PC-9 (cell line): ENCODE results near the gene SLC1A4. TPM values are rescaled to one million over a fixed set of nuclear protein-coding genes. Genes with fewer than 3 reads are reported as not detected.

Source experiments
- BruUV-seq: library from RNA; stranded (reverse); fragments of 400-500 nt; replicated peaks from 2 replicates; lab custom pipeline; 2021; lab: Mats Ljungman, UMichigan
- CTCF ChIA-PET: fragments of 300-600 bp; sonication (Branson Sonifier 250); formaldehyde crosslinking; loops from one replicate; lab custom pipeline; 2022; ENCODE audit warnings: antibody characterized with exemption; lab: Charles Lee
- POLR2A ChIA-PET: fragments of 300-600 bp; sonication (Branson Sonifier 250); formaldehyde crosslinking; loops from one replicate; lab custom pipeline; 2022; ENCODE audit warnings: antibody characterized with exemption; ENCODE audit not compliant: unreplicated experiment; lab: Charles Lee
- DNase-seq, 2 experiments: peaks; one replicate each; pipeline versions ENCODE4 v3.0.0 to v3.0.0-alpha.2; 2015 to 2022; ENCODE audit warnings: mixed read lengths in 1 of 2
- H2AFZ ChIP-seq: fragments of 200-600 bp; sonication (generic); 2 replicates; pipeline ENCODE4 v1.8.1; 2017; ENCODE audit warnings: antibody characterized with exemption
- H3F3A ChIP-seq: fragments of 200-600 bp; sonication (generic); 2 replicates; pipeline ENCODE4 v1.8.1; 2017; ENCODE audit warnings: antibody characterized with exemption, mild to moderate bottlenecking, low read depth; ENCODE audit not compliant: insufficient read depth
- H3K27ac ChIP-seq: fragments of 200-600 bp; sonication (generic); 2 replicates; pipeline ENCODE4 v1.6.1; 2016; ENCODE audit warnings: mixed run types
- H3K27me3 ChIP-seq: fragments of 200-600 bp; sonication (generic); 2 replicates; pipeline ENCODE4 v1.6.1; 2016; ENCODE audit warnings: low read depth, mixed run types; ENCODE audit not compliant: insufficient read depth
- H3K36me3 ChIP-seq: fragments of 200-600 bp; sonication (generic); 2 replicates; pipeline ENCODE4 v1.6.1; 2016; ENCODE audit warnings: low read depth, mixed run types
- H3K4me1 ChIP-seq: fragments of 200-600 bp; sonication (generic); replicated peaks from 2 replicates; pipeline ENCODE4 v1.6.1; 2016; ENCODE audit warnings: mixed run types; ENCODE audit not compliant: insufficient read depth
- H3K4me2 ChIP-seq: fragments of 200-600 bp; sonication (generic); 2 replicates; pipeline ENCODE4 v1.6.1; 2017; ENCODE audit warnings: mixed run types
- H3K4me3 ChIP-seq: fragments of 200-600 bp; sonication (generic); 2 replicates; pipeline ENCODE4 v1.6.1; 2016; ENCODE audit warnings: mixed run types
- H3K79me2 ChIP-seq: fragments of 200-600 bp; sonication (generic); 2 replicates; pipeline ENCODE4 v1.6.1; 2017; ENCODE audit warnings: low read depth, mixed run types
- H3K9me2 ChIP-seq: fragments of 200-600 bp; sonication (generic); 2 replicates; pipeline ENCODE4 v1.8.1; 2017; ENCODE audit warnings: mild to moderate bottlenecking; ENCODE audit not compliant: insufficient read depth
- H3K9me3 ChIP-seq: fragments of 200-600 bp; sonication (generic); 2 replicates; pipeline ENCODE4 v1.8.1; 2016; ENCODE audit warnings: low read depth; ENCODE audit not compliant: insufficient read depth
- H4K20me1 ChIP-seq: fragments of 200-600 bp; sonication (generic); 2 replicates; pipeline ENCODE4 v1.8.1; 2017; ENCODE audit not compliant: insufficient read depth
- EZH2 ChIP-seq: fragments of 200-600 bp; sonication (generic); IDR thresholded peaks from 2 replicates; pipeline ENCODE4 v1.8.0; 2017; ENCODE audit warnings: antibody characterized with exemption, low read depth
- intact Hi-C: fragments of 100-400 bp; cut with micrococcal nuclease; formaldehyde crosslinking; loops from one replicate; pipeline ENCODE4 v1.10.0; 2022; ENCODE audit not compliant: unreplicated experiment
- total RNA-seq: library from RNA; stranded (reverse); gene quantifications from 2 replicates; pipeline ENCODE4 v1.2.3, GENCODE V29; 2021
- TF ChIP-seq, protein P1 (sequence below): fragments of 200-600 bp; sonication (generic); conservative IDR thresholded peaks from 2 replicates; pipeline ENCODE4 v1.6.1; 2017; ENCODE audit warnings: mixed run types, antibody characterized with exemption, mild to moderate bottlenecking, moderate library complexity

Gene SLC1A4
- total RNA-seq, 1 experiment from 2014 or later: 8.7 TPM

DNA sequence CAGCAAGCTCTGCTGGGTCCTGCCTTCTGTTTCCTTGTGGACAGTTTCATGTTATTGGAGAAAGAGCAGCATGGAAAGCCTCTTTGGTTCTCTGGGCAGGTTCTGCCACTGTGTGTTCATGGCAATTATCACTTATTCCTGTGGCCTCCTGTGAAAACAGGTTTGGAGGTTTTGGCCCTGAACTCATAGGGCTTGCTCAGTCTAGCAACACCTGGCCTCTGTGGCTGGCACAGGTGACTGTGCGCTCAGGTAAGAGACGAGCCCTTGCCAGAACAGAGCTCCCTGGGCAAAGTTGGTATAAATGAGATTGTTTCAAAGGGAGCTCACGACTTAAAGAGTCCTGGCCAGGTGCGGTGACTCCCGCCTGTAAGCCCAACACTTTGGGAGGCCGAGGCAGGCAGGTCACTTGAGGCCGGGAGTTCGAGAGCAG is 72.7 kb downstream of the SLC1A4 start:
- Histone ChIP-seq H3K4me3 (no peak overlapping the region), H3K27ac (no peak overlapping the region), H3K9me2 (no peaks in the 10 kb centered on the region), H3K9me3 (no peaks in the 10 kb centered on the region), H3K4me2 (no peak overlapping the region), H3F3A (peaks cover 19% of the 10 kb centered on the region; the same call in 1 of the 2 replicates), H4K20me1 (peaks cover 7% of the 10 kb centered on the region), H3K27me3 (no peaks in the 10 kb centered on the region), H3K36me3 (no peaks in the 10 kb centered on the region), H2AFZ (no peak overlapping the region), H3K79me2 (no peaks in the 10 kb centered on the region), H3K4me1 (peaks cover 30% of the 10 kb centered on the region)
- intact Hi-C loops: loop anchor here (10.0 kb wide), 1 partner anchor 103 kb away; no protein-coding TSS in a partner anchor
- TF ChIP-seq, protein P1, sequence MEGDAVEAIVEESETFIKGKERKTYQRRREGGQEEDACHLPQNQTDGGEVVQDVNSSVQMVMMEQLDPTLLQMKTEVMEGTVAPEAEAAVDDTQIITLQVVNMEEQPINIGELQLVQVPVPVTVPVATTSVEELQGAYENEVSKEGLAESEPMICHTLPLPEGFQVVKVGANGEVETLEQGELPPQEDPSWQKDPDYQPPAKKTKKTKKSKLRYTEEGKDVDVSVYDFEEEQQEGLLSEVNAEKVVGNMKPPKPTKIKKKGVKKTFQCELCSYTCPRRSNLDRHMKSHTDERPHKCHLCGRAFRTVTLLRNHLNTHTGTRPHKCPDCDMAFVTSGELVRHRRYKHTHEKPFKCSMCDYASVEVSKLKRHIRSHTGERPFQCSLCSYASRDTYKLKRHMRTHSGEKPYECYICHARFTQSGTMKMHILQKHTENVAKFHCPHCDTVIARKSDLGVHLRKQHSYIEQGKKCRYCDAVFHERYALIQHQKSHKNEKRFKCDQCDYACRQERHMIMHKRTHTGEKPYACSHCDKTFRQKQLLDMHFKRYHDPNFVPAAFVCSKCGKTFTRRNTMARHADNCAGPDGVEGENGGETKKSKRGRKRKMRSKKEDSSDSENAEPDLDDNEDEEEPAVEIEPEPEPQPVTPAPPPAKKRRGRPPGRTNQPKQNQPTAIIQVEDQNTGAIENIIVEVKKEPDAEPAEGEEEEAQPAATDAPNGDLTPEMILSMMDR: no peak
- TF ChIP-seq EZH2: no peak
- CTCF ChIA-PET: no interaction called here
- no TSS peak for BruUV-seq
- DNase-seq: no peak
- POLR2A ChIA-PET: no interaction called here

DNA sequence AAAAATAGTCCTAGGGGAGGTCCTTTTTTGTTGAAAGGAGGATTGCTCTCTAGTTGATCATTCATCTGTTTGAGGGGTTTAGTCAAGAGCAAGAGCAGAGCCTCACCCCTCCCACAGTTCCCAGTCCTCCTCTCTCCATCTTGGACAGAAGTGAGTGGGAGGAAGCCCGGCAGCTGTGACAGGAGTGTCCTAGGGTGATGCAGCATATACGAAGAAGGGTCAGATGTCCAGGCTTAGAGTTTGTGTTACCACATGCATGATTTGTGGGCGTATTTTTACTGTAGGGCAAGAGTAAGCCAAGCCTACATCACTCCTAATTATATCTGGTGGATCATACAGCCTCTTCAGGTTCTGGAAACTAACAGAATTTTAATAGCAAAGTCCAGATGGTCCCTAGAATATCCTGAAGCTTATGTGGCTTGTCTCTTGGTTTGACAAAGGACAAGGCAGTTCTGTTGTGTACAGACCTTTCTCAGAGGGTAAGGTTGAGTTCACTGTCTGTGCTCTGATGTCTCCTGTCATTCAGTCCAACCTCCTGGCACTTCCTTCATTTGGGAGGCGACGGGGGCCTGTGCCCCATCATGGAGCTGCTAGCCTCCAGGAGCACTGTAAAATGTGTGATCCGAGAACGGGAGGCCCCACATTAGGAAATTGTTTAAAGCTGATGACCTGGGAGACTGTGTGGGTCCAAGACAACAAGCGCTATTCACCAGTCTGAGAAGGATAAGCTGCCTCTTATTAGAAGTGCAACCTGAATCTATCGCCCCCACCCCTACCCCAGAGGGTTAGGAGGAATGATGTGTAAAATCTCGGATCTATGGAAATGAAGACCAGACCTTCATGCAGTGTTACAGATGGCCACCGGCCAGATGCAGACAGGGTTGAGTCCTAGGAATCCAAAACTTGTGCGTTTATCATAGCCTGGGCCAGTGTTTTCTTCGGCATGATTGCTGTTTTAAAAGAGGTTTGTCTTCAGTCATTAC is 73.9 kb downstream of the SLC1A4 start:
- Histone ChIP-seq H3K27me3 (no peaks in the 10 kb centered on the region), H3K27ac (no peak overlapping the region), H3K9me2 (no peaks in the 10 kb centered on the region), H4K20me1 (peaks cover 7% of the 10 kb centered on the region), H3K79me2 (no peaks in the 10 kb centered on the region), H3K4me3 (no peak overlapping the region), H2AFZ (no peak overlapping the region), H3K4me2 (no peak overlapping the region), H3K4me1 (peaks cover 18% of the 10 kb centered on the region), H3K36me3 (no peaks in the 10 kb centered on the region), H3F3A (peaks cover 10% of the 10 kb centered on the region; the same call in 1 of the 2 replicates), H3K9me3 (no peaks in the 10 kb centered on the region)
- TF ChIP-seq, protein P1: no peak
- TF ChIP-seq EZH2: no peak
- ChIA-PET POLR2A (no interaction called here), CTCF (no interaction called here)
- BruUV-seq: no TSS peak
- DNase-seq: no peak
- intact Hi-C loops: loop anchor here (10.0 kb wide), 1 partner anchor 102 kb away; no protein-coding TSS in a partner anchor

DNA sequence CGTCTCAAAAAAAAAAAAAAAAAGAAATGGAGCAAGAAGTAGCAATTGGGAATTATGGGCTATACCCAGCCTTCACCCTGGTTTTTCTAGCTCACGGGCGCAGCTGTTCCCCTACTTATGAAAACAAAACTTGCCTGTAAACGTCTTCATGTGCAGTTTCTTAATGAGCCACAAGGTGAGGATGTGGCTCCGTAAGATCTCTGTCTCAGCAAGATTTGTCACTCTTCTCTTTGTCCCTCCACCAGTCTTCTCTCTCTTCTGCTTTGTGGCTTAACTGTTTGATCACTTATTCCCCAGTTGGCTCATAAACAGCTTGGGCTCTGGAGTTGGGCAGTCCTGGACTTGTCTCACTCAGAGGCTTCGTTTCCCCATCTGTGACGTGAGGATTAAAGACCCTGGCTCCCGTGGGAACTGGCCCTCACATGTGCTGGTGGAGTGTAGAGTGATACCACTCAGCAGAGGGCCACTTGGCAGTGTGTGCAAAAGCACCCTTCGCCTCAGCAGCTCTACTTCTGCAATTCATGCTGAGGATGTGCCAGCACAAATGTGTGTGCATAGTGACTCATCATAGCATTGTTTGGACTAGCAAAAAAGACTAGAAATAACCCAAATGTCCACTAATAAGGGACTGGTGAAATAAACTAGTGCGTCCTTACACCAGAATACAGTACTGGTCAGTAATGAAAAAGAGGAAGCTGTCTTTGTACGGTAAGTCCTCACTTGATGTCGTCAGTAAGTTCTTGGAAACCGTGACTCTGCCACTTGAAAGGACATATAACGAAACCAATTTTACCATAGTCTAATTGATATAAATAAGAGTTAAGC is 75.7 kb downstream of the SLC1A4 start:
- H3K4me3 ChIP-seq: no peak overlapping the region
- peak overlapping the region; percentile 2; the same call in 1 of the 2 replicates for H3K27ac ChIP-seq
- H3K27me3 ChIP-seq: no peaks in the 10 kb centered on the region
- no peaks in the 10 kb centered on the region for H3K9me3 ChIP-seq
- no peak overlapping the region for H2AFZ ChIP-seq
- peaks cover 10% of the 10 kb centered on the region; the same call in 1 of the 2 replicates for H3F3A ChIP-seq
- peaks cover 7% of the 10 kb centered on the region; the same call in 1 of the 2 replicates for H4K20me1 ChIP-seq
- H3K4me2 ChIP-seq: peak overlapping the region; percentile 6; the same call in 1 of the 2 replicates
- intact Hi-C loops: loop anchor here (1.0 to 10.0 kb wide), 3 partner anchors 100 to 508 kb away; no protein-coding TSS in a partner anchor
- H3K9me2 ChIP-seq: no peaks in the 10 kb centered on the region
- H3K4me1 ChIP-seq: peaks cover 17% of the 10 kb centered on the region
- ChIA-PET CTCF (interaction anchor here (0.6 to 0.8 kb wide), 2 partner anchors 108 to 122 kb away, joined by 4 read pairs; no protein-coding TSS in a partner anchor), POLR2A (interaction anchor here (0.7 kb wide), 1 partner anchor 512 kb away, joined by 3 read pairs; no protein-coding TSS in a partner anchor)
- TF ChIP-seq, protein P1: peak; percentile 66
- no peak for TF ChIP-seq EZH2
- H3K36me3 ChIP-seq: no peaks in the 10 kb centered on the region
- no peaks in the 10 kb centered on the region for H3K79me2 ChIP-seq
- BruUV-seq: no TSS peak
- peak in 1 of 2 experiments; percentile 22 for DNase-seq
